Measurements from ENCODE around the gene PRDM2.

The PRDM2 gene

GRCh38 chr1:13820055-13820454 is 120.1 kb downstream of the PRDM2 start:
- no peak for DNase-seq

DNA sequence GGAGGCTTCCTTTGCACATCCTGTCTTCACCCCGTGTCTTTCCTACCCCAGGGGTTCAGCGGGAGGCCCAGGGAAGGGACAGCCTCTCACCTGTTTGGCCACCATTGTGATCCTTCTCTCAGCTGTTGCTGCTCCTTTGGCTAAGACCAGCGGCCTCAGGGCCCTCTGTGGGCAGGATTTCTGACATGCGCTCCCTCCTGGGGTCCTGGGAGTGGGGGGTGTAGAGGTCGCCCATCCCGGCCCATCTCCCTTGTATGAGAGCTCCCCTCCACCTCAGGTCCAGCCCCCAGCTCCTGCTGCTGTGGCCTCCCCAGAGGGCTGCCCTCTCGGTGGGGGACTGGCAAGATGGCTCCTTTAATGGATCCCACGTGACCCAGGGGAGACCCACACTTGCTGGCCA is 120.5 kb downstream of the PRDM2 start:
- DNase-seq, result no peak

DNA sequence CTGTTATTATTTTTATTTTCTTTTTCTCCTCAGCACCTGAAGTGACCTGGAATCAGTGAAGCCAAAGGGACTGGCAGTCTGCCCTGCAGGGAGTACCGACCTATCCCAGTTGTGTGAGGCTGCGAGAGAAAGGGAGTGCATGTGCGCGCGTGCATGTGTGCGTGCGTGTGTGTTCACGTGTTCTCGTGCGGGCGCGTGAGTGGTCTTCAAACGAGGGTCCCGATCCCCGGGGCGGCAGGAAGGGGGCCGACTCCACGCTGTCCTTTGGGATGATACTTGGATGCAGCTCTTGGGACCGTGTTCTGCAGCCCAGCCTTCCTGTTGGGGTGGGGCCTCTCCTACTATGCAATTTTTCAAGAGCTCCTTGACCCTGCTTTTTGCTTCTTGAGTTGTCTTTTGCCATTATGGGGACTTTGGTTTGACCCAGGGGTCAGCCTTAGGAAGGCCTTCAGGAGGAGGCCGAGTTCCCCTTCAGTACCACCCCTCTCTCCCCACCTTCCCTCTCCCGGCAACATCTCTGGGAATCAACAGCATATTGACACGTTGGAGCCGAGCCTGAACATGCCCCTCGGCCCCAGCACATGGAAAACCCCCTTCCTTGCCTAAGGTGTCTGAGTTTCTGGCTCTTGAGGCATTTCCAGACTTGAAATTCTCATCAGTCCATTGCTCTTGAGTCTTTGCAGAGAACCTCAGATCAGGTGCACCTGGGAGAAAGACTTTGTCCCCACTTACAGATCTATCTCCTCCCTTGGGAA is 123.3 kb downstream of the PRDM2 start:
- no peak for DNase-seq

DNA sequence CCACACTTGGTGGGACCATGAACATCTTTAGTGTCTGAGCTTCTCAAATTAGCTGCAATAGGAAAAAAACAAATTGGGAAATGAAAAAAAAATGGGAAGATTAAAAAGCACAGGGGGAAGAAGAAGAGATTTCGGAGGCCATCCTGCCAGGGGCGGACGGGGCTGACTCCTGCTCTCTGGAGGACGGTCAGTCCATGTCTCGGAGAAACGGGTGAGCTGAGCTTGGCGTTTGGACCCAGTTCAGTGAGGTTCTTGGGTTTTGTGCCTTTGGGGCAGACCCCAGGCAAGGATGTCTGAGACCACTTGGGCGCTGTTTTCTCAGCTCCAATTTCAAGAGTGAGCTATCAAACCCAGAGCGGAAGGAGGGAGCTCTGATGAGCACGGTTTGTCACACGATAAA is 123.9 kb downstream of the PRDM2 start:
- DNase-seq, result no peak

DNA sequence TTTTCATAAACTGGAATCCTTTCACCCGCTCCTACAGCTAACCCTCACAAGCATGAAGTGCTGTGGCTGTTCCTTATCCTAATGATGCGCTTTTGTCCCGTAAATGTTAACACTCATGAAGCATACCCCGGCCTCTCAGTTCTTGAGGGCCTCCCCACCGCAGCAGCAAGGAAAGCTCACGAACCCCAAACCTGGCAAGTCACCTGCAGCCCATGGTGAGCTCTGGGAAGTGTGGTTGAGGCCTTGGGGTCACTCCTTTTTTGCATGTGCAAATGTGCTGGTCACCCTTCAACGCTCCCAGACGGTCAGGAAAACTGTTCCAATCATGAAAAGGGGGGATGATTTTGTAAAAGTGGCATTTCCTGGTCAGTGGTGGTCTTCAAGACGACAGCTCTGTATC is 124.6 kb downstream of the PRDM2 start:
- no peak for DNase-seq

GRCh38 chr1:13825033-13825432 is 125.0 kb downstream of the PRDM2 start:
- no peak for DNase-seq

GRCh38 chr1:13826009-13826408 is 126.0 kb downstream of the PRDM2 start:
- DNase-seq, result no peak

DNA sequence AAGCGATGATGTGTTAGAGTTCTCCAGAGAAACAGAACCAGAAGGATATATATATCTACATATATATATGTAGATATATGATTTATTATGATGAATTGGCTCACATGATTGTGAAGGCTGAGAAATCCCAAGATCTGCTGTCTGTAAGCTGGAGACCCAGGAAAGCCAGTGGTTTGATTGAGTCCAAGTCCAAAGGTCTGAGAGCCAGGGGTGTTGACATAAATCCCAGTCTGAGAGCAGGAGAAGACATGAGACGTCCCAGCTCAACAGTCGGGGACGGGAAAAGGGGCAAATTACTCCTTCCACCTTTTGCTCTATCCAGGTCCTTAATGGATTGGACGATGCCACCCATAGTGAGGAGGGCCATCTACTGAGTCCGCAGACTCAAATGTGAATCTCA is 126.6 kb downstream of the PRDM2 start:
- no peak for DNase-seq

DNA sequence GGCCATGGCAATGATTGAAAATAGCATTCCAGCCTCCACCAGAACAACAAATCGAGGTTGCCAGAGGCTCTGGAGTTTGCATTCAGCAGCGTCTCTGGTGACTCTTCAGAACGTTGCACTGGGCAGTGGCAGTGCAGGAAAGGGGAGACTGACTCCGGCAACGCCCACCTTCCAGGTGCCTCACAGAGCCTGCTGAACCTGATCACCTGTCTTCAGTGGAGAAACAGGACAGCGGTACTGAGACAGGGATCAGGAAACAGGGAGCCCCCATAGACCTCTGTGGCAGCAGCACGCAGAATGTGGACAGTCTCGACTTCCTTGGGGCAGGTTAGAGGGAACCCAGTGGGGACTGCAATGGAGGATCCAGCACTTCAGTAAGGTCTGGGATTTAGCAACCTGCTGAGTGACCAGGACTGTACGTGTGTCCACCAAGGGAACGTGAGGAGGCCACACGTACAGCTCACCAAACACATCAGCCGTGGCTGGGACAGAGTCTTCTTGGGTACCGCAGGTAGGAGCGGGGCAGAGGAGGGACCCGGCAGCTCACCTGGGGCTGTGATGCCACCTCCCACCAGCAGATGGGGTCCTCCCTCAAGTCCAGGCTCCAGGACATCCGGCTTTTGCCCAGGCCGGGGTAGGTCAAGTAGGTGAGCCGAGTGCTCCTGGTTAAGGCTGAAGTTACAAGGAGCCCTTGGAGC is 128.6 kb downstream of the PRDM2 start:
- peak; percentile 24 for DNase-seq

GRCh38 chr1:13829152-13829769 is 129.3 kb downstream of the PRDM2 start:
- no peak for DNase-seq

DNA sequence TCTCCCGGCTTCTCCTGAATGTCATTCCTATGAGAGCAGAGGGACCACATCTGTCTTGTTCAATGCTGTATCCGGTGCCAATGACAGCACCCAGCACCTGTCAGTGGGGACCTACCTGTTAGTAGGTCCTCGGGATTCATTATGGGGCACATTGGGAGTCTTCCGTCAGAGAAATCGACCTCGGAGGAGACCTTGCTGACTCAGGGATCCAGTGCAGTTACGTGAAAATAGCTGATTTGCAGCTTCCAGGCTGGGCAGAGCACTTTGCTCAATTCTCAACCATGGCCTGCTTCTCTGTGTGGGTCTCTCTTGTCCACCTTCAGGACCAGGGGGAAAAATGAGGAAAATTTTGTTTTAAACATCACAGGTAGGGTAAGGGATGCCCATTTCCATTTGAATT is 130.2 kb downstream of the PRDM2 start:
- no peak for DNase-seq

- DNase-seq, result no peak
Measured at GRCh38 chr1:13830616-13831280, 130.8 kb downstream of the PRDM2 start.

DNA sequence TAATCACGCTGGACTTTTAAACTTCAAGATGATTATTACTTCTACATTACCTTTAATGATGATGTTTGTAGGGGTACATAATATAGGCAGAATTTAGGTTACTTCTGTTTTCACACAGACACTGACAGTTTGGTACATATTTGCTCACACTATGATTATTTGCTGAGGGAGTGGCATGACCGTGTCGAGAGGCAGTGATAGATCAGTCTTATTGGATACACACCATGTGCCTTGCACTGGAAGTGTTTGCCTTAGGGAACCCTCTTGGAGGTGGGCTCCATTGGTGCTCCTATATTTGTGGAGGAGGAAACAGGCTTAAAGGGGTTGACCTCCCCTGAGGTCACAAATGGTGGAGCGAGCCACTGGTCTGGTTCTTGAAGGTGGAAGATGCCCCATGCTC is 132.1 kb downstream of the PRDM2 start:
- no peak for DNase-seq

DNA sequence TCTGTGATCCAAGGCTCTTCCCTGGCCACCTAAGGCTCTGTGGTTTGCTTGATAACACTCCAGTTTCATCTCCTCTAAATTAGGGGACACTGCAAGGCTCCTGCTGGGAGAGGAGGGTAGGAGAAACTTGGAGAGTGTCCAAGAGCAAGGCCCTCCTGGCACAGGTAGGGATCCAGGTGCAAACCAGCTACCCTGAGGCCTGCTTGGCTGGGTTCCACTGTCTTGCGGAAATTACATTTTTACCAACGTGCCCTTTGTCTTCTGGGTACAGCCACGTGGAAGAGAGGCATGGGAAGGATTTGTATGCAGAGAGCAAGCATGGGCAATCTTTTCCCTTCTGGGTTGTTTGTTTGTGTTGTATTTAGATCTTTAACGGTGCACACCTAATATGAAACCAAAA is 132.5 kb downstream of the PRDM2 start:
- no peak for DNase-seq

GRCh38 chr1:13836136-13836535 is 136.1 kb downstream of the PRDM2 start:
- no peak for DNase-seq

DNA sequence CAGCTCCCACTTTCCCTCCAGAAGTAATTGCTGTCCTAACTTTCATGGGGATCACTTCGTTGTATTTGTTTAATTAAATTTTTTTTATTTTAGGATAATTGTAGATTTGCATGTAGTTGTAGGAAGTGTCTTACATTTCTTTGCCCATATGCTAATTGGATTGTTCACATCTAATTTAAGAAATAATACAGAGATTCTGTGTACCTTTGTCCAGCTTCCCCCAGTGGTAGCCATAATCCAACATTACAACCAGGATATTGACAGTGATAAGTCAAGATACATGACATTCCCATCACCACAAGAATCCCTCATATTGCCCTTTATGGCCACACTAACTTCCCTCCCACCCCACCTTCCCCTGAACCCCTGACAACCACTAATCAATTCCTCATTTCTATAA is 136.6 kb downstream of the PRDM2 start:
- DNase-seq, result no peak

- DNase-seq, result no peak
Measured at GRCh38 chr1:13838236-13838635, 138.2 kb downstream of the PRDM2 start.

DNA sequence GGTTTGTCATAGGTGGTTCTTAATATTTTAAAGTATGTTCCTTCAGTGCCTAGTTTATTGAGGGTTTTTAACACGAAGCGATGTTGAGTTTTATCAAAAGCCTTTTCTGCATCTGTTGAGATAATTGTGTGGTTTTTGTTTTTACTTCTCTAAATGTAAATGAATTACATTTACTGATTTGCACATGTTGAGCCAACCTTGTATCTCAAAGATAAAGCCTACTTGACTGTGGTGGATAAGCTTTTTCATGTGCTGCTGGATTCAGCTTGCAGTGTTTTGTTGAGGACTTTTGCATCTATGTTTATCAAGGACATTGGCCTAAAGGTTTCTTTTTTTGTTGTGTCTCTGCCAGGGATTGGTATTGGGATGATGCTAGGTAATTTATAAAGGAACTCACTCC is 142.5 kb downstream of the PRDM2 start:
- DNase-seq, result no peak

DNA sequence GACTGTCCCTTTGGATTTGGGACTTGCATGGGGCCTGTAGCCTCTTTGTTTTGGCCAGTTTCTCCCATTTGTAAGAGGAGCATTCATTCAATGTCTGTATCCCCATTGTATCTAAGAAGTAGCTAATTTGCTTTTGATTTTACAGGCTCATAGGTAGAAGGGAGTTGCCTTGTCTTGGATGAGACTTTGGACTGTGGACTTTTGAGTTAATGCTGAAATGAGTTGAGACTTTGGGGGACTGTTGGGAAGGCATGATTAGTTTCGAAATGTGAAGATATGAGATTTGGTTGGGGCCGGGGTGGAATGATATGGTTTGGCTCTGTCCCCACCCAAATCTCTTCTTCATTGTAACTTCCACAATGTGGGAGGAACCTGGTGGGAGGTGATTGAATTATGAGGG is 151.7 kb downstream of the PRDM2 start:
- no peak for DNase-seq

DNA sequence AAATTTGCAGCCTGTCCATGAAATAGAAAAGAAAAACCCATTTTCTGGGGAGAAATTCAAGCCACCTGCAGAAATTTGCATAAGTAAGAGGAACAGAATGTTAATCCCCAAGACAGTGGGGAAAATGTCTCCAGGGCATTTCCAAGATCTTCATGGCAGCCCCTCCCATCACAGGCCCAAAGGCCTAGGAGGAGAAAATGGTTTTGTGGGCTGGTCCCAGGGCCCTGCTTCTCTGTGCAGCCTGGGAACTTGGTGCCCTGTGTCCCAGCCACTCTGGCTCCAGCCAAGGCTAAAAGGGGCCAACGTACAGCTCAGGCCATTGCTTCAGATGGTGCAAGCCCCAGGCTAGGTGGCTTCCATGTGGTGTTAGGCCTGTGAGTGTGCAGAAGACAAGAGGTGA is 155.6 kb downstream of the PRDM2 start:
- DNase-seq, result no peak

DNA sequence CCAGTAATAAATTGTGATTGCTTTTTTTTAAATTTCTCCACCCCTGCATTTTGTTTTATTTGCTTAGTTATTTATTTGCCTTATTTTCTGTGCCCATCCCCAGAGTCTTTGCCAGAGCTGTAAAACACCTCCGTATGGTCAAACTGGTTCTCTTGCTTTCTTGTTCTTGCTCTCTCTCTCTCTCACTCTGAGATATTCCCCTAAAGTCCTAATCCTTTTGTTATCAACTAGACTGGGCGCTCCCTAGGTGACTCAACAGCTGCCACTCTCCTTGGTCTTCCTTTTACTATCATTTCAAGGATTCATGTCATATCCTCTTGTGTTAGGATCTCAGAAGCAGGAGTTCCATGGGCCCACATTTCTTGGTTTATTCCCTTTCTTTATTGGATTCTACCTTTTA is 160.0 kb downstream of the PRDM2 start:
- no peak for DNase-seq

GRCh38 chr1:13864760-13865159 is 164.8 kb downstream of the PRDM2 start:
- no peak for DNase-seq

DNA sequence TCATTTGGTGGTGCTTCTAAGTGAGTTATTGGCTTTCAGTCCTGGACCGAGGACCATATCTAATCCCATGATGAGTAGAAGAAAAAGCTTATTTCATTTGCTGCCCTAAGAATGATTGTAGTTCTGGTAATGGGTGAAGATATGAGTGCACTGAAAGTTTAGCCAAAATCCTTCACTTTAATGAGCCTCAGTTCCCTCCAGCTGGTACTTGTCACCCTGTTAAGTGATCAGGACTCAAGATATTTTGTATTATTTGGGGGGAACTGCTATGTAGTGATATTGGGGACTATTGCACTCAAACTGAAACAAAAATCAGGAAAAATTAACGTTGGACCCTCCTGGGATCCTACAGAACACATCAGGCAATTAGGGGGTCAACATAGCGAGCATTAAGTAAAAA is 165.9 kb downstream of the PRDM2 start:
- DNase-seq, result no peak

GRCh38 chr1:13867603-13868002 is 167.6 kb downstream of the PRDM2 start:
- no peak for DNase-seq
